HL-60 (cell line): ENCODE measurements around the gene PGA4.
A peak's percentile ranks its signal among the peaks of the same experiment; 100 is the strongest.
"Not testable (repeated sequence)": the region's sequence is repeated elsewhere in the genome, so short reads cannot be mapped to it uniquely, and the experiment has no call there.

Source experiments
- DNase-seq, 2 experiments: peaks; one replicate each; pipeline ENCODE4 v3.0.0-alpha.2; 2010 to 2020; ENCODE audit warnings: low read depth in 1 of 2, low spot score in 1 of 2
- H3K27ac ChIP-seq: fragments of 250-450 bp; sonication (Bioruptor Pico); replicated peaks from 2 replicates; pipeline ENCODE4 v1.5.1; 2020; ENCODE audit warnings: mild to moderate bottlenecking, moderate library complexity
- H3K27me3 ChIP-seq: fragments of 250-450 bp; sonication (Bioruptor Pico); 2 replicates; pipeline ENCODE4 v1.5.1; 2021; ENCODE audit warnings: mild to moderate bottlenecking, moderate library complexity; ENCODE audit not compliant: insufficient read depth, poor library complexity, severe bottlenecking
- H3K4me3 ChIP-seq: replicated peaks from 2 replicates; pipeline ENCODE4 v1.5.1; 2011; ENCODE audit warnings: mild to moderate bottlenecking, control low read depth, low read length; ENCODE audit not compliant: insufficient read depth
- GABPA ChIP-seq: IDR thresholded peaks from 2 replicates; pipeline ENCODE4 v1.6.1; 2012; ENCODE audit warnings: low read depth
- POLR2AphosphoS5 ChIP-seq: IDR thresholded peaks from 2 replicates; pipeline ENCODE4 v1.6.1; 2012; ENCODE audit warnings: low read depth
- SPI1 ChIP-seq: IDR thresholded peaks from 2 replicates; pipeline ENCODE4 v1.6.1; 2012; ENCODE audit warnings: low read depth, mild to moderate bottlenecking, borderline replicate concordance
- long read RNA-seq: library from polyadenylated mRNA; unstranded; transcript quantifications from one replicate; pipeline ENCODE4 v2.0.0, GENCODE V29; 2020
- TF ChIP-seq, protein P1 (sequence below): IDR thresholded peaks from 2 replicates; pipeline ENCODE4 v1.6.1; 2012; ENCODE audit warnings: low read depth; ENCODE audit not compliant: insufficient replicate concordance
- TF ChIP-seq, protein P2 (sequence below): IDR thresholded peaks from one replicate; pipeline ENCODE4 v1.5.1; 2011; ENCODE audit warnings: low read length, control low read depth, inconsistent platforms; ENCODE audit not compliant: insufficient read depth

Gene PGA4
- long read RNA-seq = 0 reads

- H3K4me3 ChIP-seq, H3K27me3 ChIP-seq, DNase-seq, H3K27ac ChIP-seq: not testable (repeated sequence)
Measured at GRCh38 chr11:61222047-61222446, at the start of gene PGA4. Gene PGA4, plus strand, starts transcription at chr11:61222347. Its CDS starts 54 bp downstream, at chr11:61222401.

GRCh38 chr11:61172356-61172755 is 49.8 kb upstream of the PGA4 start:
- peak in 1 of 2 experiments; percentile 48 for DNase-seq
- H3K27ac ChIP-seq = peak overlapping the region; percentile 54
- TF ChIP-seq SPI1 (peak; percentile 12; the same call in 1 of the 2 replicates), POLR2AphosphoS5 (no peak)
- no peaks in the 10 kb centered on the region for H3K27me3 ChIP-seq
- H3K4me3 ChIP-seq = no peak overlapping the region

DNA sequence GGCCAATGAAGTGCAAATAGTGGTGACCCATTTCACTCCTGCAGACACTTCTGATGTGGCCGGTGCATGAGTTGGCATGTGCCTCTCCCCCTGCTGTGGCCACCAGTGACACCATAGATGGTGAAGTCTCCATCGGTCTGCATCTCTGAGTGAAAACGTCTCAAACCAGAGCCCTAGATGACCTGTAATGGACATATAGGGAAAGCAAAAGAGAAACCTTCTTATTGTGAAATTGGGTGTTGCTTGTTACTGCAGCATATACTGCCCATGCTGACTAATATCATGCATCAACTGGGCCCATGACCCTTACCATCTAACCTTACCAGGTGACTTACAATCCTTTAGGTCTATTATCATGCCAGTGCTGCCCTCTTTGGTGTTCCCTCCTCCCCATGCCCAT is 49.3 kb upstream of the PGA4 start:
- TF ChIP-seq SPI1 (no peak), POLR2AphosphoS5 (no peak), GABPA (no peak)
- TF ChIP-seq, protein P1, sequence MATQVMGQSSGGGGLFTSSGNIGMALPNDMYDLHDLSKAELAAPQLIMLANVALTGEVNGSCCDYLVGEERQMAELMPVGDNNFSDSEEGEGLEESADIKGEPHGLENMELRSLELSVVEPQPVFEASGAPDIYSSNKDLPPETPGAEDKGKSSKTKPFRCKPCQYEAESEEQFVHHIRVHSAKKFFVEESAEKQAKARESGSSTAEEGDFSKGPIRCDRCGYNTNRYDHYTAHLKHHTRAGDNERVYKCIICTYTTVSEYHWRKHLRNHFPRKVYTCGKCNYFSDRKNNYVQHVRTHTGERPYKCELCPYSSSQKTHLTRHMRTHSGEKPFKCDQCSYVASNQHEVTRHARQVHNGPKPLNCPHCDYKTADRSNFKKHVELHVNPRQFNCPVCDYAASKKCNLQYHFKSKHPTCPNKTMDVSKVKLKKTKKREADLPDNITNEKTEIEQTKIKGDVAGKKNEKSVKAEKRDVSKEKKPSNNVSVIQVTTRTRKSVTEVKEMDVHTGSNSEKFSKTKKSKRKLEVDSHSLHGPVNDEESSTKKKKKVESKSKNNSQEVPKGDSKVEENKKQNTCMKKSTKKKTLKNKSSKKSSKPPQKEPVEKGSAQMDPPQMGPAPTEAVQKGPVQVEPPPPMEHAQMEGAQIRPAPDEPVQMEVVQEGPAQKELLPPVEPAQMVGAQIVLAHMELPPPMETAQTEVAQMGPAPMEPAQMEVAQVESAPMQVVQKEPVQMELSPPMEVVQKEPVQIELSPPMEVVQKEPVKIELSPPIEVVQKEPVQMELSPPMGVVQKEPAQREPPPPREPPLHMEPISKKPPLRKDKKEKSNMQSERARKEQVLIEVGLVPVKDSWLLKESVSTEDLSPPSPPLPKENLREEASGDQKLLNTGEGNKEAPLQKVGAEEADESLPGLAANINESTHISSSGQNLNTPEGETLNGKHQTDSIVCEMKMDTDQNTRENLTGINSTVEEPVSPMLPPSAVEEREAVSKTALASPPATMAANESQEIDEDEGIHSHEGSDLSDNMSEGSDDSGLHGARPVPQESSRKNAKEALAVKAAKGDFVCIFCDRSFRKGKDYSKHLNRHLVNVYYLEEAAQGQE = no peak
- TF ChIP-seq, protein P2, sequence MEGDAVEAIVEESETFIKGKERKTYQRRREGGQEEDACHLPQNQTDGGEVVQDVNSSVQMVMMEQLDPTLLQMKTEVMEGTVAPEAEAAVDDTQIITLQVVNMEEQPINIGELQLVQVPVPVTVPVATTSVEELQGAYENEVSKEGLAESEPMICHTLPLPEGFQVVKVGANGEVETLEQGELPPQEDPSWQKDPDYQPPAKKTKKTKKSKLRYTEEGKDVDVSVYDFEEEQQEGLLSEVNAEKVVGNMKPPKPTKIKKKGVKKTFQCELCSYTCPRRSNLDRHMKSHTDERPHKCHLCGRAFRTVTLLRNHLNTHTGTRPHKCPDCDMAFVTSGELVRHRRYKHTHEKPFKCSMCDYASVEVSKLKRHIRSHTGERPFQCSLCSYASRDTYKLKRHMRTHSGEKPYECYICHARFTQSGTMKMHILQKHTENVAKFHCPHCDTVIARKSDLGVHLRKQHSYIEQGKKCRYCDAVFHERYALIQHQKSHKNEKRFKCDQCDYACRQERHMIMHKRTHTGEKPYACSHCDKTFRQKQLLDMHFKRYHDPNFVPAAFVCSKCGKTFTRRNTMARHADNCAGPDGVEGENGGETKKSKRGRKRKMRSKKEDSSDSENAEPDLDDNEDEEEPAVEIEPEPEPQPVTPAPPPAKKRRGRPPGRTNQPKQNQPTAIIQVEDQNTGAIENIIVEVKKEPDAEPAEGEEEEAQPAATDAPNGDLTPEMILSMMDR = no peak
- no peak for DNase-seq
- Histone ChIP-seq H3K27me3 (no peaks in the 10 kb centered on the region), H3K27ac (peak overlapping the region; percentile 54), H3K4me3 (no peak overlapping the region)

DNA sequence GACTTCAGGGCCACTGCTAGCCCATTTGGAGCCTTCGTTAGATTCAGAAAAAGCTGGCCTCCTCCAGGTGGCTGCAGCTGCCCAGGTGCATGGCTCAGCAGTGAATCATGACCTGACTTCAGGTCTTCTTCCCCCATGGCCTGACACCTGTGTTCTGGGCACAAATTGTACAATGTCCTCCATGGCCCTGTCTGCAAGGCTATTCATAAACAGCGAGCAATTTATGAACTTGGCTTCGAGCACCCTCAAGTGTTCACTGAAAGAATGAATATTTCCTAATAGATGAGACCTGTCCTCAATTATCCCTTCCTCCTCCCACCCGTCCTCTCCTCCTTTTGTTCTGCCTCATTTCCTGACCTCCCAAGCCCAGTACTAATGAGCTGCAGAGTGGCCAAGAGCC is 48.7 kb upstream of the PGA4 start:
- H3K4me3 ChIP-seq = no peak overlapping the region
- no peak for TF ChIP-seq POLR2AphosphoS5
- TF ChIP-seq, protein P1 = no peak
- TF ChIP-seq, protein P2 = no peak
- no peak for TF ChIP-seq SPI1
- TF ChIP-seq GABPA = no peak
- no peak overlapping the region for H3K27ac ChIP-seq
- no peaks in the 10 kb centered on the region for H3K27me3 ChIP-seq
- peak in 1 of 2 experiments; percentile 33 for DNase-seq

GRCh38 chr11:61174273-61174672 is 47.9 kb upstream of the PGA4 start:
- Histone ChIP-seq H3K27ac (no peak overlapping the region), H3K27me3 (no peaks in the 10 kb centered on the region), H3K4me3 (no peak overlapping the region)
- TF ChIP-seq POLR2AphosphoS5 = no peak
- TF ChIP-seq, protein P2 = no peak
- TF ChIP-seq GABPA = no peak
- no peak for TF ChIP-seq SPI1
- TF ChIP-seq, protein P1 = no peak
- no peak for DNase-seq
